22Rv1 (cell line): ENCODE results near the gene NPDC1.

Experiments used
- CTCF ChIP-seq: fragments of 450-650 bp; IDR thresholded peaks from 2 replicates; pipeline ENCODE4 v1.5.1; 2017; ENCODE audit warnings: mild to moderate bottlenecking
- ZFX ChIP-seq: fragments of 450-650 bp; IDR thresholded peaks from 2 replicates; pipeline ENCODE4 v1.6.1; 2017; ENCODE audit warnings: antibody characterized with exemption, borderline replicate concordance

DNA sequence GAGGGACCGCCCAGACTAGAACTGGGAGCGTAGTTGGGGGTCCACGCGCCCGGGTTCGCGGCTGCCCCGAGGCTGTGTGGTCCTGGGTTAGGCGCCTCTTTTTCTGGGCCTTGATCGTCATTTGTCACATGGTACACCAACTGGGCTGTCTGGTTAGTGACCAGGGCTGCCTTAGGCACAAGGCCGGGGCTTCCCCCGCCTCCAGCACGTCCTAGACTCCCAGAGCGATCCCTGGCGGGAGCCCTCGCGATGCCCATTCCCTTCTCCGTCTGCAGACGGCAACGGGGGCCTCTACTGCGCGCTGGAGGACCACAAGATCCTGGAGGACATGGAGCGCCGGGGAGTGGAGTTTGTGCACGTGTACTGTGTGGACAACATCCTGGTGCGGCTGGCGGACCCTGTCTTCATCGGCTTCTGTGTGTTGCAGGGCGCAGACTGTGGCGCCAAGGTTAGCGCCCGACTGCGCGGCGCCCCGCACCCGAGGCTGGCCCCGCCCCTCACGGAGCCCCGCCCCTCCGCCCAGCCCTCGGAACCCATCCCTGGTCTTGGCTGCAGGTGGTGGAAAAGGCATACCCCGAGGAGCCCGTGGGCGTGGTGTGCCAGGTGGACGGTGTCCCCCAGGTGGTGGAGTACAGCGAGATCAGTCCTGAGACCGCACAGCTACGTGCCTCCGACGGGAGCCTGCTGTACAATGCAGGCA, 32.9 kb upstream of the NPDC1 start:
- no peak for TF ChIP-seq CTCF
- TF ChIP-seq ZFX, result no peak
